ENCODE measurements around the gene TTC14.
"Not testable (repeated sequence)": the region's sequence is repeated elsewhere in the genome, so short reads cannot be mapped to it uniquely, and the experiment has no call there.

Gene TTC14, protein sequence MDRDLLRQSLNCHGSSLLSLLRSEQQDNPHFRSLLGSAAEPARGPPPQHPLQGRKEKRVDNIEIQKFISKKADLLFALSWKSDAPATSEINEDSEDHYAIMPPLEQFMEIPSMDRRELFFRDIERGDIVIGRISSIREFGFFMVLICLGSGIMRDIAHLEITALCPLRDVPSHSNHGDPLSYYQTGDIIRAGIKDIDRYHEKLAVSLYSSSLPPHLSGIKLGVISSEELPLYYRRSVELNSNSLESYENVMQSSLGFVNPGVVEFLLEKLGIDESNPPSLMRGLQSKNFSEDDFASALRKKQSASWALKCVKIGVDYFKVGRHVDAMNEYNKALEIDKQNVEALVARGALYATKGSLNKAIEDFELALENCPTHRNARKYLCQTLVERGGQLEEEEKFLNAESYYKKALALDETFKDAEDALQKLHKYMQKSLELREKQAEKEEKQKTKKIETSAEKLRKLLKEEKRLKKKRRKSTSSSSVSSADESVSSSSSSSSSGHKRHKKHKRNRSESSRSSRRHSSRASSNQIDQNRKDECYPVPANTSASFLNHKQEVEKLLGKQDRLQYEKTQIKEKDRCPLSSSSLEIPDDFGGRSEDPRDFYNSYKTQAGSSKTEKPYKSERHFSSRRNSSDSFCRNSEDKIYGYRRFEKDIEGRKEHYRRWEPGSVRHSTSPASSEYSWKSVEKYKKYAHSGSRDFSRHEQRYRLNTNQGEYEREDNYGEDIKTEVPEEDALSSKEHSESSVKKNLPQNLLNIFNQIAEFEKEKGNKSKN

DNA sequence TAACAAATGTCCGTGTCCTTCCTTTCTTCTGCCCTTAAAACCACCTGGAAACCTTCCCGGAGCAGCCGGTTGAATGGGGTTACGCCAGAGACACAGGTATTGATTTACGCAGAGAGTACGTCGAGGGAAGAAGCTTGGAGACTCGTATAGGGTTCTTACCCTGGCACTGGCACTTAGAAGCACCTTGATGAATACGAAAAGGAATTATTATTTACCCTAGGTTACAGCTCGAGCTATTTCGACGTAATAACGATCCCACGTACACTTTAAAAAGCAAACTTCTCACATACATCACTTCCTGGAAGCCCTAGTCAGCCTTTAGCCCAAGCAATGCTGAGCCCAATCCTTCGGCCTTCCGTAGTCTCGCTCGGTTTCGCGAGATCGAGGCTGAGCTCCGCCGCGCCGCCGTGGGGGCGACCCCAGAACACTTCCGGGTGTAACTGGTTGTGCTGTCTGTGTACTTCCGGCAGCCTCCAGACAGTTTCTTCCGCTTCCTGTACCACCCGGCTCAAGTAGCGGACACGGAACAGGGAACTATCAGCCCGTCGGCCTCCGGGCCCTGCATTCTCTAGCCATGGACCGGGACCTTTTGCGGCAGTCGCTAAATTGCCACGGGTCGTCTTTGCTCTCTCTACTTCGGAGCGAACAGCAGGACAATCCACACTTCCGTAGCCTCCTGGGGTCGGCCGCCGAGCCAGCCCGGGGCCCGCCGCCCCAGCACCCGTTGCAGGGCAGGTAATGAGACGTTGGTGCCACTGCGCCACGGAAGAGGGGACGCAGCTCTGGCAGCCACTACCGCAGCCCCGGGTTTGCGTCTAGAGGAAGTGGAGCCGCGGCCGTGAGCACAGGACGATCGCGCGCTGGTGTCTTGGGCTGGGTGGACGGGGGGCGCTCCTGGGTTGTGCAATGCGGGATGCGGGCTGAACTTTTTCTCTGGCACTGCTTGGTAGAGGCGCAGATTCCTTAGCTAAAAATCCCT lies at the start of gene TTC14:
TTC14 (plus strand) TSS at position 476 of the 979 bp plus-strand sequence; CDS start at position 575, 99 bp downstream.
- peak; percentile 69 for DNase-seq (ENCODE audit: low spot score)

DNA sequence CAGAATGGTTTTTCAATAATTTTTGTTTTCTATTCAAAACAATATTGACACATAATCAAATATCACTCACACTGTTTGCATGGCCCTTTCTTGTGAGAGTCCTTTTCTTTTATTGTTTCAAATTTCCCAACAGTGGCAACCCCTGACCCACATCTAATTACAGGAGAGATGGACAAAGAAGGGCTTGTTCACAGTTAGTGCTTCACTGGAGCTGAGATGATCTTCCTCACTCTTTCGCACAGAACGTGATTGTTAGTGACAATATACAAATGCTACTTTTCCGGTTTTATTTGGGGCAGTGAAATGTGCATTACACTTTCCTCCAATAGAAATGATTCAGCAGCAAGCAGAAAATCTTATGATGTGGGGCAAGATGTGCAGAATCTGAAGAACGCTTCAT lies 38.6 kb upstream of the TTC14 start:
- DNase-seq (ENCODE audit: low spot score) = no peak

GRCh38 chr3:180564676-180565075 lies 37.3 kb upstream of the TTC14 start:
- no peak for DNase-seq (ENCODE audit: low spot score)

GRCh38 chr3:180570238-180570637 lies 31.7 kb upstream of the TTC14 start:
- no peak for DNase-seq (ENCODE audit: low spot score)

DNA sequence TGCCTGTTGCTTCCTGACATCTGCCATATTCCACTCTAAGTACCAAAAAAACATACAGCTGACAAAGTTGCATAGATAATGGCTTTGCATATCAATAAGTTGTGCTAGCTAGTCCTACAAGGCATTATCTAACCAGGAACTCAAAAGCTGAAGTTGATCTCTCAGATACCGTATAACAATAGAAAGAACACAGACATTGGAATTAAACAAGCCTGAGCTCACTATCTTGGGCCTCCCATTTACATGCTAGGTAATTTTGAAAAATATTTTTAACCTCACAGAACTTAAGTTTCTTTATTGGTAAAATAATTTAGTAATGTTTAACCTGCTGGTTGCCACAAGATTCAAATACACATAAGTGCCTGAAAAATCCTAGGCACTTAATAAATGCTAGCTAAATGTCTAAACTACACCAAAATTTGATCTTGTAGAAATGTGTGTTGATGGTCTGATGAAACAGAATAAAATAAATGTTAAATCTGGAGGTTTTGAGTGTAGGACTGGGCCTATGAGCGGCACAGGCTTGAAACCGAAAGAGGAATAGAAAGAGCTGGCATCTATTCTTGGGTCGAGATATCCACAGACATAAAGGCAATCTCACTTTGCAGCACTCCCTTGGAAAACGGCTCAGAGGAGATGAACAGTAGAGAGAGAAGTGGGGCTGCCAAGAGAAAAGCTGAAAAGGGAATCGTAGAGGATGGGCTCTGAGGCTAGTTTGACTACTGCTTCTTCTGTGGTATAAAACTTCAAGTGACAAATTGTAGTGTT lies 29.9 kb upstream of the TTC14 start:
- DNase-seq (ENCODE audit: low spot score) = no peak

DNA sequence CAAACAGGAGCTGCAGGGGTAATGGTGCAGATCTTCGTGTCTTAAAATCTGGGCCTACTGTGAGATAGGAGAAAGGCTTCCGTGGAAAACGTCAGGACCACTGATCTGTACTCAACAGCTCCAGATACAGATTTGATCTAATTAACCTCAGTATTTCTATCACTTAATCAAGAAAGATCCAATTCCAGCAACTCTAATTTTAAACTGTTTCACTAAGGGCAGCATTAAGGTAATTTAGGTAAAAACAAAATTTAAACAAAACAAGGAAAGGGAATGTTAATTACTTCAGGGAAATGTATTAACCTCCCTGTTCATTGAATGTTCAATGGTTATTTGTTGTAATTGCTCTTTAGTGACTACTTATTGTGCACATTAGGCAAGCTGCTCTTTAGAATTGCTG lies 26.4 kb upstream of the TTC14 start:
- DNase-seq (ENCODE audit: low spot score) = no peak

DNA sequence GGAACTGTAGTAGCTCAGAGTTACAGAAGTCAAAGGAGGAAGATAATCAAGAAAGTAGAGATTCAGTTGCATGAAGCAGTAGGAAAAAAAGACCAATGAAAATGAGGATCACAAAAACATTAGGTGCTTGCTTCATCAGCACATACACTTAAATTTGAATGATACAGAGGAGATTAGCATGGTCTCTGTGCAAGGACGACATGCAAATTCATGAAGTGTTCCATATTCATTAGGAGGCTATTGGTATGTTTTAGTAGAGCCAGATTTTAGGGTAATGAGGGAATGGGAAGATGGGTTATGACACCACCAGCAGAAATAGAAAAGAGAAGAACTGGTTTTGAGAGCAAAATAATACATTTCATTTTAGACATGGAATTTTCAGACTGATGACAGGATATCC lies 21.0 kb upstream of the TTC14 start:
- DNase-seq (ENCODE audit: low spot score) = no peak

- DNase-seq (ENCODE audit: low spot score) = no peak
Measured at GRCh38 chr3:180590396-180590795, 11.6 kb upstream of the TTC14 start.

DNA sequence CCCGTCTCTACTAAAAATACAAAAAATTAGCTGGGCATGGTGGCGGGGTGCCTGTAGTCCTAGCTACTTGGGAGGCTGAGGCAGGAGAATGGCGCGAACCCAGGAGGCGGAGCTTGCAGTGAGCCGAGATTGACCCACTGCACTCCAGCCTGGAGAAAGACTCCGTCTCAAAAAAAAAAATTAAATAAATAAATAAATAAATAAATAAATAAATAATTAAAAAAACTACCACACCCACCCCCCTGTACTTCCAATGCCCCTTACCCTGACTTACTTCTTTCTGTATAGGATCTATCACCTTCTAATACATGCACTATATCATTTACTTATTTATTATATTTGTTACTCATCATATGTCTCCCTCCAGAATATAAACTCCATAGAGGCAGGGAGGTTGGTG lies 8.3 kb upstream of the TTC14 start:
- DNase-seq (ENCODE audit: low spot score) = not testable (repeated sequence)

GRCh38 chr3:180594631-180595558 lies 7.1 kb upstream of the TTC14 start:
- no peak for DNase-seq (ENCODE audit: low spot score)

DNA sequence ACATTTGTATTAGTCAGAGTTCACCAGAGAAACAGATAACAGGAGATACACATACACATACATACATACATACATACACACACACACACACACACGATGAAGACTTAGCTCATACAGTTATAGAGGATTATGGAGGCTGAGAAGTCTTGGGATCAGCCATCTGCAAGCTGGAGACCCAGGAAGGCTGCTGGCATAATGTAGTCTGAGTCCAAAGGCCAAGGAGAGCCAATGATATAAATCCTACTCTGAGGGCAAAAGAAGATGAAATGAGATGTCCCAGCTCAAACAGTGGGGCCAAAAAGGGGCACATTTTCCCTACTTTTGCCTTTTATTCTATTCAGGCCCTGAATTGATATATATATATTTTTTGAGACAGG lies 6.4 kb upstream of the TTC14 start:
- no peak for DNase-seq (ENCODE audit: low spot score)

DNA sequence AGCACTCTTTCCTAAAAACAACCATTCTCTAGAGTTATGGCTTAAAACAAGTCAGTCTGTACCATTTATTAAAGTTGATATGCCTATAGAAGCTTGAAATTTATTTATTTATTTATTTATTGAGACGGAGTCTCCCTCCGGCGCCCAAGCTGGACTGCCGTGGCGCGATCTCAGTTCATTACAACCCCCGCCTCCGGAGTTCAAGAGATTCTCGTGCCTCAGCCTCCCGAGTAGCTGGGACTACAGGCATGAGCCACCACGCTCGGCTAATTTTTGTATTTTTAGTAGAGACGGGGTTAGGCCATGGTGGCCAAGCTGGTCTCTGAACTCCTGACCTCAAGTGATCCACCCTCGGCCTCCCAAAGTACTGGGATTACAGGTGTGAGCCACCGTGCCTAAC lies 1.5 kb upstream of the TTC14 start:
- no peak for DNase-seq (ENCODE audit: low spot score)

DNA sequence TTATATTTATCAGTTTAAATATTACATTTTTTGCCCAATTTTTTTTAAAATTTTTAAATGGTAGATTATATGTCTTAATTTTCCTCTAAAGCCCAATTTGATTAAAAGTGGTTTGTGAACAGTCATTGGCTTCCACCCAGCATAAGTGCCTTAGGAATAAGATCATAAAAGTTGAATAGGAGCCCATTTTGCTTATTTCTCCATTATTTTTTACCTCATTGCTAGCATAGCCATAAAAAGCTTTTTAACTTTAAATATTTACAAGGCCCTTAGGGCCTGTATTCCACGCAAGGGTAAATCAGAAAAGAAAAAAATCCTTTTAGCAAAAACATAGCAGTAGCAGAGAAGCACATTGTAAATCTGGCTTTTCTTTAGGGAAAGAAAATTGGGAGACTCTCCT lies 9.0 kb downstream of the TTC14 start:
- no peak for DNase-seq (ENCODE audit: low spot score)

DNA sequence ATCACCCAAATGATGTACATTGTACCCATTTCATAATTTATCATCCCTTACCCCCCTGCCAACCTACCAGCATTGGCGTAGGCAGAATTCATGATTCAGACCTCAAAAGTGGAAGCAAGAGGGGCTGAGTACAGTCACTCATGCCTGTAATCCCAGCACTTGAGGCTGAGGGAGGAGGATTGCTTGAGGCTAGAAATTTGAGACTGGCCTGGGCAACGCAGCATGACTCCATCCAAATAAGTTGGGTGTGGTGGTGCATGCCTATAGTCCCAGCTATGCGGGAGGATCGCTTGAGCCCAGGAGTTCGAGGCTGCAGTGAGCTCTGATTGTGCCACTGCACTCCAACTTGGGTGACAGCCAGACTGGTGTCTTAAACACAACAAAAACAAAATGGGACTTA lies 10.4 kb downstream of the TTC14 start:
- no peak for DNase-seq (ENCODE audit: low spot score)

DNA sequence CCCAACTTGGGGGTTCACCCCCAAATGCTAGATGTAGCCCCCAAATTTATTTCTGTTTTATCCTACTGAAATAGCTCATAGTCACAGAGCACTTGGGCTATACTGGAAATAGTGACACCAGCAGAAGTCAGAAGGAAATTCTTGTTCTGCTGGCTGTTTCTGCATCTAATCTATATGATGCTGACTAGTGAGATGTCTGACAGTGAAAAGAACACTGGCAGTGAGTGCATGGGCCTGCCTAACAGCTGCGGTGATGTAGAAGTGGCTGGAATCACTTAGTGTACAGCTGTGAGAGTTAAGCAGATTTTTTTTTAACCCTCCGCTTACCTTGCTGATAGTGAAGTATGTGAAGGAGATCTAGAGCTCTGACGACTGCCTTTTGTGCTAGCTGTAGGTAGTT lies 14.0 kb downstream of the TTC14 start:
- DNase-seq (ENCODE audit: low spot score) = no peak

GRCh38 chr3:180617049-180617448 lies 15.1 kb downstream of the TTC14 start:
- DNase-seq (ENCODE audit: low spot score) = no peak

GRCh38 chr3:180618563-180618962 lies 16.6 kb downstream of the TTC14 start:
- not testable (repeated sequence) for DNase-seq (ENCODE audit: low spot score)

DNA sequence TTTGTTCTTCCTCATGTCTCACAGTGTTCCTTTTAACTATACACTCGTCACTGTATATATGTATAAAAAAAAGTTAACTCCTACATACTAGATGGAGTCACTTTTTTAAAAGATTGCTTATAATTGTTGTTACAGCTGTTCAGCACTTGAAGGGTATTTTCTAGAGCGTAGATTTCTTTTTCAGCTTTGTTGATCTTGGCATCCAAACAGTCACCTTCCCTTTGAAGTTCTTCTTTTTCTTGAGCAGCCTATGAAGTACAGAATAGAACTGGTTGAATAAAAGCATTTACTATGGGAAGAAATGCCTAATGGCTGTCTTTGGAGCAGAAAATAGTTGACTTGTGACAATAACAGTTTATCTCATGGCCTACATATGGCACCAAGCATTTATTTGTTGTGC lies 17.8 kb downstream of the TTC14 start:
- no peak for DNase-seq (ENCODE audit: low spot score)

DNA sequence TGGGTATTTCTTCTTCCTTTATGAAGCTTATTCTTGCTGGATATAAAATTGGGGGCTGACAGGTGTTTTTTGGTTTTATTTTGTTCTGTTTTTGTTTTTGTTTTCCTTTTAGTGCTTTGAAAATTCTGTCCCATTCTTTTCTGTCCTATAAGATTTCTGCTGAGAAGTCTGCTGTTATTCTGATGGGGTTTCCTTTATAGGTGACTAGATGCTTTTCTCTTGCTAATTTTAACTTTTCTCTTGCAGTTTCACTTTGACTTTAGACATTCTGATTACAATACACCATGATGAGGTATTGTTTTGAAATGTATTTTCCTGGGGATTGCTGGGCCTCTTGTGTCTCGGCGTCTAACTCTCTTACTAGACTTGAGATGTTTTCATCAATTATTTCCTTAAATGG lies 22.8 kb downstream of the TTC14 start:
- no peak for DNase-seq (ENCODE audit: low spot score)

- DNase-seq (ENCODE audit: low spot score) = no peak
Measured at GRCh38 chr3:180626844-180627243, 24.9 kb downstream of the TTC14 start.

Measured in hematopoietic multipotent progenitor cell treated with erythropoietin and hydrocortisone succinate and interleukin-3 and kit ligand, for 17 days (in vitro differentiated cells).